Renal cortex interstitium (tissue), 11 donors: Measurements from ENCODE around the gene KCTD14. TPM values are rescaled to one million over a fixed set of nuclear protein-coding genes. Genes with fewer than 3 reads are reported as not detected.
A peak's percentile ranks its signal among the peaks of the same experiment; 100 is the strongest.
"Not testable (repeated sequence)": the region's sequence is repeated elsewhere in the genome, so short reads cannot be mapped to it uniquely, and the experiment has no call there.

ENCODE experiments used
- DNase-seq, 11 donors: peaks; one replicate each; pipeline ENCODE4 v3.0.0-alpha.2; 2013; ENCODE audit warnings: low read depth in 9 of 11, low spot score in 4 of 11; ENCODE audit errors: extremely low read depth in 1 of 11
- polyA plus RNA-seq, 3 donors: library from polyadenylated mRNA; unstranded; fragments of 120-200 nt; gene quantifications; one replicate each; pipeline ENCODE4 v1.2.1, GENCODE V29; 2013; ENCODE audit not compliant: insufficient read length in 3 of 3

KCTD14 gene
- polyA plus RNA-seq, 3 donors, result 11.8 to 13.3 (median 13.0) TPM

DNA sequence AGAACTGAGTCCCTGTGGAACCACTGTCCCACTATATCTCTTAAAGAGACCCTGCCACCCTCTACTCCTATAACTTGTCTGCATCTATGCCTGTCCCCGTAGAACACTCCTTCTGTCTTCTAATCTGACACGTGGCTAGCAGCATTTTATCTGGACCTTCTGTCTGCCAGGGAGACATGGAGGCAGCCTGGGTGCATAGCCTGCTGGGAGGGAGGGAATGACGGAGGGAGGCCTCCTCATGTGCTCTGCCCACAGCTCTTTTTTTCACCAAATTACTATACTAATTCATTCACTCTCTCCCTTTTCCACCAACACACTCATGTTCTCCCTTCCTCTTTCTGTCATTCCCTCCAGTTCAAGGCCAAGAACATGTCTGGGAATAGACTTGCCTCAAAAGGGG, 33.0 kb upstream of the KCTD14 start:
- DNase-seq, result no peak

- DNase-seq, result no peak
Observed at GRCh38 chr11:78054971-78055370, 31.9 kb upstream of the KCTD14 start.

DNA sequence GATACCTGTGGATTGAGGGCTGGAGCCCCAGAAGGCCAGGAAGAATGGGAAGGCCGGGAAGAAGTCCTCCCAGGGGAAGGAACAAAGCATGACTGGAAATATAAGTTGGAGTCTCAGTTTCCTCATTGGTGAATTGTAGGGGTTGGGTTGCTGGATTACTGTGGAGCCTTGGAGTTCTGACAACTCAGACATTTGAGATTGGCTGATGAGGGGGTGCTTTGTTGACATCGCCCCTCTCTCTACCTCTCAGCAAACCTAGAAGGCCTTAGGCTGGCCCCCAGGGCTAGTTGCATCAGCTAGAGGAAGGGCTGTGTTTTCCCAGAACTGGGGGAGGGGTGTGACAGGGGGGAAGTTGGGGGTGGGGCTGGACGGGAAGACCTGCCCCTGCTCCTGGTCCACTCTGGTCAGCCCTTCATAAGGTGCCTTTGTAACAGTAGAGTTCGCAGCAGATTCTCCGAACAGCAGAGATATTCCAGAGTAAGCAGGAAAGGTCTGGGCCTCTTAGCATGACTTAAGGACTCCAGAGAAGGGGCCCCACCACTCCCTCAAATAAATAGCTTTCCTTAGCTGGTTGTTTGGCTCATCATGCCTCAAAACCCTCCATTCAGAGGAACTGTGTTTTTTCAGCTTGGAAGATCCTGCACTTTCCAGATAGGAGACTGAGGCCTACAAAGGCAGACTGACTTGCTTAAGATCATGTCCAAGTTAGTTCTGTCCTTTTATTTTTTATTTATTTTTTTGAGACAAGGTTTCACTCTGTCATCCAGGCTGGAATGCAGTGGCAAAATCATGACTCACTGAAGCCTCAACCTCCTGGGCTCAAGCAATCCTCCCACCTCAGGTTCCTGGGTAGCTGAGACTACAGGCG, 28.1 kb upstream of the KCTD14 start:
- no peak for DNase-seq

DNA sequence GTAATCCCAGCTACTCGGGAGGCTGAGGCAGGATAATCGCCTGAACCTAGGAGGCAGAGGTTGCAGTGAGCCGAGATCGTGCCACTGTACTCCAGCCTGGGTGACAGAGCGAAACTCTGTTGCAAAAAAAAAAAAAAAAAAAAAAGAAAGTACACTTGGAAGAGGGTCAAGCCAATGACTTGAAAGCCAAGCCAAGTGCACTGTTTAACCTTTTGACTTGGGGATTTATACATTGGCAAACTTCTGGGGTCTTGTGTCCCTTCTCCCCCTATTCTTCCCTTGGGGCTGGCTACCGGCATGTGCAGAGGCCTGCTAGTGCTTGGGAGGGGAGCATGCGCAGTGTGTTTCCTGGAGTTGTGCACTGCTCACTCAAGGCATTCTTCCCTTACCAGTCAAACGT, 26.3 kb upstream of the KCTD14 start:
- DNase-seq, result no peak

- no peak for DNase-seq
Observed at GRCh38 chr11:78048561-78048960, 25.5 kb upstream of the KCTD14 start.

DNA sequence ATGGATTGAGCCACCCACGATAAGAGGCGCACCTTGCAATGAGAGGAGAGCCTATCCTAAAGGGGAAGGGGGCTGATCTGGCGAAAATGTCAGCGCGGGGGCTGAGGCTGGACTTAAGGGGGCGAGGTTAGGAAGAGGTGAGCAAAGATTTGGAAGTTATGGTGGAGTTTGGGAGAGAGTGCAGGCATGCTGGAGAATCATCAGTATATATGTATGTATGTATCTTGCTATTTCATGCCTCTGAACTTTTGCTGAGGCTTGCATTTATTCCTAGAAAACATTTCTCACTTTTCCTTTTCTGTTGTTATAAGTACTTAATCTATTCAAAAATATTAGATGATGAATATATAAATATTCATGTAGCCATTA, 23.4 kb upstream of the KCTD14 start:
- DNase-seq, result no peak

GRCh38 chr11:78045851-78046485, 22.9 kb upstream of the KCTD14 start:
- DNase-seq, result peak in 8 of 11 donors; percentile 53 to 78 (median 70)

GRCh38 chr11:78044706-78045105, 21.6 kb upstream of the KCTD14 start:
- no peak for DNase-seq

- no peak for DNase-seq
Observed at GRCh38 chr11:78041843-78042440, 18.9 kb upstream of the KCTD14 start.

GRCh38 chr11:78041380-78041719, 18.3 kb upstream of the KCTD14 start:
- not testable (repeated sequence) for DNase-seq

- DNase-seq, result no peak
Observed at GRCh38 chr11:78040691-78041379, 17.8 kb upstream of the KCTD14 start.

GRCh38 chr11:78039919-78040671, 17.0 kb upstream of the KCTD14 start:
- DNase-seq, result peak in 3 of 11 donors; percentile 39 to 45 (median 45)

- DNase-seq, result no peak
Observed at GRCh38 chr11:78039391-78039918, 16.4 kb upstream of the KCTD14 start.

DNA sequence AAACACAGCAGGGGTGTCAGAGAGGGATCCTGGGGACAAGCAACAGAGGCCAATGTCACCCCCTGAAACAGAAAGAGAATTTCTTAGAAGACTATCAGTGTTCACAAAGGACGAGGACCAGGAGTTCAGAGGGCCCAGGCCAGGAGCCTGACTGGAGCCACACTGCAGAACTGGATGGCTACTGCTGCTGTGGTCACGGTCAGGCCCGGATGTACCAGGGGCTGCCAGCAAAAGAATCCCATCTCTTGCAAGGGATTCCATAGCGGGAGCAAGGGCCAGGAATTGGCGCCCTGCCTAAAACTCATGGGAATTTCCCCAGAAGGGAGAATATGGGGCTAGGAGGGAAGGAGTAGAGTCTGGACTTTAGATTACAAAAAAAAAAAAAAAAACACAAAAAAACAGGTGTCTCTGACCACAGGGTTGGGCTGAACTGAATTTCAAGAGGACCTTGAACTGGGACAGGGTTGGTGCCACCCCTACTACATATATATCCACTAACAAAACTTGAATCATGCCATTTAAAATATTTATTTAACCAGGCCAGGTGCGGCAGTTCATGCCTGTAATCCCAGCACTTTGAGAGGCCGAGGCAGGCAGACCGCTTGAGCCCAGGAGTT, 15.7 kb upstream of the KCTD14 start:
- DNase-seq, result no peak

GRCh38 chr11:78037825-78038620, 14.9 kb upstream of the KCTD14 start:
- DNase-seq, result no peak

- no peak for DNase-seq
Observed at GRCh38 chr11:78037056-78037455, 14.0 kb upstream of the KCTD14 start.

DNA sequence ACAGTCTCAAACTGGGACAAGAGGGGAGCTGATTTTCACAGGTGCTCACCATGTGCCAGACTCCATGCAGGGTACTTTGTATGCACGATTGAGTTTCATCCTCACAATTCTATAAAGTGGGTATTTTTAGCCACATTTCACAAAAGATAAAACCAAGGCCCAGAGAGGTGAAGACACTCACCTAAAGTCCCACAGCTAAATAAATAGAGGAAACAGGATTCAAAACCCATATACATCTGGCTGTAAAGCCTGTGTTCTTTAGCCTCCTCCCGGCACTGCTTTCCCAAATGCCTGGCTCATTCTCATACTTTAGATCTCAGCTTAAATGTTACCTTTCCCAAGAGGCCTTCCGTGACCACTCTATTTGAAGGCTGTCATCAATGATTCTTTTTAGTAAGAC, 13.2 kb upstream of the KCTD14 start:
- no peak for DNase-seq

DNA sequence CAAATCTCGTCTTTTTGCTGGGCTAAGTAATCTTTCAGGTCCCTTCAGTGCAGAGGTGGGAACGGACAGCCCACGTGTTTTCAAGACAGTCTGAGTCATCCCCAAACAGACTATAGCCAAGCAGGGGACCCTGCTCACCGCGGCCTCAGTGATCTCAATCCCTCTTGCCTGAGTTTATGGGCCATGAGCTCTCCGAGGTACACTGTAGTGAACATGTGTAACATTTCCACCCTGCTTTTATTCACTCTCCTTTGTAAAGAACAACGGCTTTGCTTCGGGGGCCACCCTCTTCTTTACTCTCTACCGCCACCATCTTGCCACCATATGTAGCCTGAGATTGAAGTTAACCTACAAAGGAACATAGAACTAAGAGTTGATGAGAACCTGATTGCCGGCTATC, 11.5 kb upstream of the KCTD14 start:
- no peak for DNase-seq
